Lower leg skin (tissue), 4 donors: Measurements from ENCODE around the gene NFATC4. TPM values are rescaled to one million over a fixed set of nuclear protein-coding genes. Genes with fewer than 3 reads are reported as not detected.
"Not testable (repeated sequence)": the region's sequence is repeated elsewhere in the genome, so short reads cannot be mapped to it uniquely, and the experiment has no call there.

Experiments used
- DNase-seq, 2 donors: peaks; one replicate each; pipeline ENCODE4 v3.0.0-alpha.2; 2019; ENCODE audit warnings: low spot score in 2 of 2
- H3K4me3 ChIP-seq: fragments of 200-600 bp; sonication (generic); 2 replicates; pipeline ENCODE4 v1.5.1; 2017; ENCODE audit warnings: mild to moderate bottlenecking, low read depth; ENCODE audit not compliant: poor library complexity, severe bottlenecking
- POLR2A ChIP-seq, 2 donors: fragments of 450-650 bp; IDR thresholded peaks; one replicate each; pipeline ENCODE4 v1.6.1; 2016 to 2017; ENCODE audit warnings: antibody characterized with exemption in 2 of 2, mild to moderate bottlenecking in 1 of 2, moderate library complexity in 1 of 2
- WGBS, 2 donors: methylation state at CpG; one replicate each; pipeline ENCODE4 v1.1.5; 2018; 5-methylcytosine and 5-hydroxymethylcytosine counted together
- intact Hi-C: fragments of 100-400 bp; cut with DNase I; formaldehyde crosslinking; loops from one replicate; pipeline ENCODE4 v1.15.0; 2023; ENCODE audit warnings: low total_unique reads
- total RNA-seq, 4 donors: library from RNA; depleted of rRNA; stranded (reverse); fragments of >200 nt; gene quantifications; one replicate each; pipeline ENCODE4 v1.1.0, GENCODE V29; 2016
- TF ChIP-seq, protein P1 (sequence below), 3 donors: fragments of 450-650 bp; IDR thresholded peaks; one replicate each; pipeline ENCODE4 v1.5.1; 2016; ENCODE audit warnings: antibody characterized with exemption in 3 of 3, mild to moderate bottlenecking in 3 of 3, moderate library complexity in 2 of 3

NFATC4 gene
- total RNA-seq, 4 donors from 2014 or later, result 8.3 to 26.1 (median 14.0) TPM

DNA sequence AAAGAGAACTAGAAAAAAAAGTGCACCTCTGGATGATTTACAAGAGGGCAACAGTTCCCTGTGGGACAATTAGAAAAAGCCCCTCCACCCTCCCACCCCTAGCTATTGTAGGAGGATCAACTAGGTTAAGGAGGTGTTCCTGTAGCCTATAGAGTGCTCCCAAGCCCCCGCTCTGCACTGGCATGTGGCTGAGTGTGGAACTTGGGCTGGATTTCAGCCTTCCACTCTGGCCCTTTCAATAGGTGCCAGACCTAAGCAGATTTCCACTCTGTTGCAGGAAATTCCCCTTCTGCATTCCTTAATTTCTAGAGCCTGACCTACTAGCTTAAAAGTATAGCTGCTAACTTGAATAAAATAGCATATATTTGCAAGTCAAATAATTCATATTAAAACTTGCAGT is 2.8 kb downstream of the NFATC4 start:
- TF ChIP-seq, protein P1, sequence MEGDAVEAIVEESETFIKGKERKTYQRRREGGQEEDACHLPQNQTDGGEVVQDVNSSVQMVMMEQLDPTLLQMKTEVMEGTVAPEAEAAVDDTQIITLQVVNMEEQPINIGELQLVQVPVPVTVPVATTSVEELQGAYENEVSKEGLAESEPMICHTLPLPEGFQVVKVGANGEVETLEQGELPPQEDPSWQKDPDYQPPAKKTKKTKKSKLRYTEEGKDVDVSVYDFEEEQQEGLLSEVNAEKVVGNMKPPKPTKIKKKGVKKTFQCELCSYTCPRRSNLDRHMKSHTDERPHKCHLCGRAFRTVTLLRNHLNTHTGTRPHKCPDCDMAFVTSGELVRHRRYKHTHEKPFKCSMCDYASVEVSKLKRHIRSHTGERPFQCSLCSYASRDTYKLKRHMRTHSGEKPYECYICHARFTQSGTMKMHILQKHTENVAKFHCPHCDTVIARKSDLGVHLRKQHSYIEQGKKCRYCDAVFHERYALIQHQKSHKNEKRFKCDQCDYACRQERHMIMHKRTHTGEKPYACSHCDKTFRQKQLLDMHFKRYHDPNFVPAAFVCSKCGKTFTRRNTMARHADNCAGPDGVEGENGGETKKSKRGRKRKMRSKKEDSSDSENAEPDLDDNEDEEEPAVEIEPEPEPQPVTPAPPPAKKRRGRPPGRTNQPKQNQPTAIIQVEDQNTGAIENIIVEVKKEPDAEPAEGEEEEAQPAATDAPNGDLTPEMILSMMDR (IDR thresholded peaks at IDR 0.05), result no peak
- no peak for TF ChIP-seq POLR2A (IDR thresholded peaks at IDR 0.05)
- DNase-seq, result no peak
- 71 to 78% methylated on average over 1 of the region's 1 CpG for WGBS, 2 donors
- no peak overlapping the region for H3K4me3 ChIP-seq
- intact Hi-C loops, result no loop called here

DNA sequence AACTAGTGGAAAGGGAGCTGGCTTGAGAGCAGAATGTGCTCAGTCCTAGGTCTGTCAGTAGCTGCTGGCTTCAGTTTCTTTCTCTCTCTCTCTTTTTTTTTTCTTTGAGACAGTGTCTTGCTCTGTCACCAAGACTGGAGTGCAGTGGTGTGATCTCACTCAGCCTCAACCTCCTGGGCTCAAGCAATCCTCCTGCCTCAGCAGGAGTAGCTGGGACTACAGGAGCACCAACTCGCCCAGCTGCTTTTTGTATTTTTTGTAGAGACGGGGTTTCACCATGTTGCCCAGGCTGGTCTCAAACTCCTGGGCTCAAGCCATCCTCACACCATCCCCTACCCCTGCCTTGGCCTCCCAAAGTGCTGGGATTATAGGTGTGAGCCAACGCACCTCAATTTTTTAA is 3.6 kb downstream of the NFATC4 start:
- DNase-seq, intact Hi-C loops, H3K4me3 ChIP-seq: not testable (repeated sequence)
- WGBS, 2 donors, result 75 to 93% methylated on average over 3 of the region's 3 CpGs

DNA sequence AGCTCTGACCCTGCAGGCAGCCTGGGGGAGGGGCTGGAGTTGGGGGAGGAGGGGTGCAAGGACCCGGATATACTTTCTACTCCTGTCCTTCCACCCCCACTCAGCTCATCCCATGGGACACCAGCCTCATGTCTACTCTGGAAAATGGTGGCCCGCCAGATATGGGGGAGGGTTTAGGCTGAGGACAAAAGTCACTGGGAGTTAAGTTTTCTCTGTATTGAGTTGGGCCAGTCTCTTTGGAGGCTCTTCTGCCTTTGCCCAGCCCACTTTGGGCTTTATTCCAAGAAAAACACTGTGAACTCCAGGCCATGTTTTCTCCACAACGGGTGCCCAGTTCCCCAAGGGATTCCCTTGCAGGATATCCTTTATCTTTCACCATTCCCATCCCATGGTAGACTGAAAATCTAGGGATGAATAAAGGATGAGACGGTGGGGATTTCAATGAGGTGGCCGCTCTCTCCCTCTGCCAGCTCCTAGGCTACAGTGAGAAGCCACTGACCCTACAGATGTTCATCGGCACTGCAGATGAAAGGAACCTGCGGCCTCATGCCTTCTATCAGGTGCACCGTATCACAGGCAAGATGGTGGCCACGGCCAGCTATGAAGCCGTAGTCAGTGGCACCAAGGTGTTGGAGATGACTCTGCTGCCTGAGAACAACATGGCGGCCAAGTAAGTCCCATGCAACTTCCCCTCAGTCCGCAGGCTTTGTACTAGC is 4.9 kb downstream of the NFATC4 start:
- intact Hi-C loops, result no loop called here
- TF ChIP-seq, protein P1 (IDR thresholded peaks at IDR 0.05), result no peak
- WGBS, 2 donors, result 83 to 85% methylated on average over 12 of the region's 12 CpGs
- no peak for DNase-seq
- no peak overlapping the region for H3K4me3 ChIP-seq

DNA sequence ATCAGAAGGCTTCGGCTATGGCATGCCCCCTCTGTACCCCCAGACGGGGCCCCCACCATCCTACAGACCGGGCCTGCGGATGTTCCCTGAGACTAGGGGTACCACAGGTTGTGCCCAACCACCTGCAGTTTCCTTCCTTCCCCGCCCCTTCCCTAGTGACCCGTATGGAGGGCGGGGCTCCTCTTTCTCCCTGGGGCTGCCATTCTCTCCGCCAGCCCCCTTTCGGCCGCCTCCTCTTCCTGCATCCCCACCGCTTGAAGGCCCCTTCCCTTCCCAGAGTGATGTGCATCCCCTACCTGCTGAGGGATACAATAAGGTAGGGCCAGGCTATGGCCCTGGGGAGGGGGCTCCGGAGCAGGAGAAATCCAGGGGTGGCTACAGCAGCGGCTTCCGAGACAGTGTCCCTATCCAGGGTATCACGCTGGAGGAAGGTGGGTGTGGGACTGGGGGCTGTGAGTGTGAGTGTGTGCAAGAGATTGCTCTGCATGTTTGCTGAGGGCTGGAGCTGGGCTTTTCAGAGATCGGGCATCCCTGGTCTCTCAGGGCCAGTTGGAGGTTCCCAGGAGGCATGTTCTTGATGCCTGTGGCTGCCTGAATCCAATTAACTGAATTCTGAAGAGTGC is 8.6 kb downstream of the NFATC4 start:
- 72 to 83% methylated on average over 16 of the region's 16 CpGs for WGBS, 2 donors
- intact Hi-C loops, result no loop called here
- DNase-seq, result no peak
- no peak overlapping the region for H3K4me3 ChIP-seq
- TF ChIP-seq, protein P1 (IDR thresholded peaks at IDR 0.05), result no peak
- no peak for TF ChIP-seq POLR2A (IDR thresholded peaks at IDR 0.05)

DNA sequence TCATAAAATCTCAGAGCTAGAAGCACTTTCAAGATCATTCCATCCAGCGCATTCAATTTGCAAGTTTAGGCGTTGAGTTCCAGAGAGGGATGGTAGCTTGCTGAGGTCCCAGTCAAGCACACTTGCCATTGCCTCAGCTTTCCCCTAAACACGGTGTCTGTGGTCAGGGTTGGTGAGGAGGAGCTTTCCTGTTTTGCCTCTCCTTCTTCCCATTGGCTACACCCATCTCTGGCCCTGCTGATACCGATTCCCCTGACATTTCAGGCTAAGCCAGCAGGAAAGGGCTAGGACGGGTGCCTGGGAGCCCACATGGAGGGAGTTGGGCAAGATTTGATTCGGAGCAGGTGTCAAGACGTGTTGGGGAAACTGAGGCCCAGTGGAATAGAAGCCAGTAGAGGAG is 9.1 kb downstream of the NFATC4 start:
- TF ChIP-seq POLR2A (IDR thresholded peaks at IDR 0.05), result no peak
- TF ChIP-seq, protein P1 (IDR thresholded peaks at IDR 0.05), result no peak
- intact Hi-C loops, result no loop called here
- H3K4me3 ChIP-seq, result no peak overlapping the region
- no peak for DNase-seq
- WGBS, 2 donors, result 78 to 85% methylated on average over 7 of the region's 7 CpGs

DNA sequence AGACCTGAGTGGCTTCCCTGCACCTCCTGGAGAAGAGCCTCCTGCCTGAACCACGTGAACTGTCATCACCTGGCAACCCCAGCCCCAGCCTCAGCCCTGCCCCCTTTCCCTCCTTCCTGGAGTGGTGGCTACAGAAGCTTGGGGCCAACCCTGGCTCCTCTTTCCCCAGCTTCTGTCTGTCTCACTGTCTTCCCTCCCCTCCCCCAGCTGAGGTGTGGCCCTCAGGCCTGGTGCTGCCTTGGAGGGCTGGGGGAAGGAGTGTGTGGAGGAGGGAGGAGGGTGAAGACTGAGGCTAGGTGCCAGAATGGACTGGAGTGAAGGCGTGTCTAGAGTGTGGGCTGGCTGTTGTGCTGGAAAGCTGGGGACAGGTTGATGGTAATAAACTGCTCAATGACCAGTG is 9.7 kb downstream of the NFATC4 start:
- intact Hi-C loops, result no loop called here
- WGBS, 2 donors, result 30 to 45% methylated on average over 2 of the region's 2 CpGs
- TF ChIP-seq, protein P1 (IDR thresholded peaks at IDR 0.05), result no peak
- no peak for TF ChIP-seq POLR2A (IDR thresholded peaks at IDR 0.05)
- no peak overlapping the region for H3K4me3 ChIP-seq
- no peak for DNase-seq
